HG03139 (cell line): ENCODE results near the gene THEM4.
"Not testable (repeated sequence)": the region's sequence is repeated elsewhere in the genome, so short reads cannot be mapped to it uniquely, and the experiment has no call there.

ENCODE experiments used
- ATAC-seq: cut with Tn5 transposase; IDR thresholded peaks from one replicate; pipeline ENCODE4 v1.9.1; 2021; ENCODE audit not compliant: unreplicated experiment

Gene THEM4

DNA sequence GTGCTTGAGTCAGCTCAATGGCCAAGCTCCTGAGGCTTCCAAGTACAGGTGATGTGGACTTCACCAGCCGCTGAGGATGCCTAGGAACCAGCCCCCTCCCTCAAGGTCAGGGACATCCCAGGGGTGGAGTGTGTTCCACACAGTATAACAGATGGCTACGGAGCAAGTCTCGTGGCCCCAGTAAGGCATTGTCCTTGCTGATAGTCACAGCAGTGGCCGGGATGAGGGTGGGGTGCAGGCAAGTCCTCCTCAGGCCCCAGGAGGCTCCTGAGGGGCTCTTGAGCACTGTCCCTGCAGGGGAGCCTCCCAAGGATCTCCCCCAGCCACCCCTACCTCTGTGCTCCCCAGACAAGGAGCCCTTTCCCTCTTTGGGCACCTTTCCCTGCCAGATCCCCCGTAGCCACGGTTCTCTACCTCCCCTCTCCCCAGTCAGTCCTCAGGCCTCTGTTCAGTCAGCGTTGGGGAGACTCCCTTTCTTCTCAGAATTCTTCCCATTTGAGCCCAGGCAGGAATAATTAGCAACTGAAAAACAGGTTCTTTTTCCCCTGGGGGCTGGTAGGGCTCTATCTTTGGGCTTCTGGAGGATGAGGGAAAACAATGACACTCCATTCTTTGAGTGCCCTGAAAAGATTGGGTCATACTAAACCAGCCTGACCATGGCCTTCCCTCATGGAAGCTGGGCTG lies 48.7 kb downstream of the THEM4 start:
- ATAC-seq = no peak

DNA sequence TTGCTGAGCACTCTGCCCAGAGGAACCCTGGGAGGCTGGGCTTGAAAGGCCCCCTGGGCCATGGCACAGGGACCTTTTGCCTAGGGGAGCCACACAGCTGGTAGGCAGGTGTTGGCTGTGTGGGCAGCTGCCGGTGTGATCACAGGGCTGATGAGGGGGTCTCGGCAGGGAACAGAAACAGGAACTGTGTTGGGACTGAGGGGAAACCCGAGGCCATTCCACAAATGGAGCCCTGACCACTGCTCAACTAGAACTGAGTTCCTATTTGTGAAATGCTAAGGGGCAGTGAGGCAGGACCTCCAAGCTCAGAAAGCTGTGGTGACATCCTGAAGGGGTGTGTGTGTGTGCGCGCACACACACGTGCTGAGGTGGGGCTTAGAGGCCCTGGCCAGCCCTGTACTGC lies 49.4 kb downstream of the THEM4 start:
- ATAC-seq = no peak

DNA sequence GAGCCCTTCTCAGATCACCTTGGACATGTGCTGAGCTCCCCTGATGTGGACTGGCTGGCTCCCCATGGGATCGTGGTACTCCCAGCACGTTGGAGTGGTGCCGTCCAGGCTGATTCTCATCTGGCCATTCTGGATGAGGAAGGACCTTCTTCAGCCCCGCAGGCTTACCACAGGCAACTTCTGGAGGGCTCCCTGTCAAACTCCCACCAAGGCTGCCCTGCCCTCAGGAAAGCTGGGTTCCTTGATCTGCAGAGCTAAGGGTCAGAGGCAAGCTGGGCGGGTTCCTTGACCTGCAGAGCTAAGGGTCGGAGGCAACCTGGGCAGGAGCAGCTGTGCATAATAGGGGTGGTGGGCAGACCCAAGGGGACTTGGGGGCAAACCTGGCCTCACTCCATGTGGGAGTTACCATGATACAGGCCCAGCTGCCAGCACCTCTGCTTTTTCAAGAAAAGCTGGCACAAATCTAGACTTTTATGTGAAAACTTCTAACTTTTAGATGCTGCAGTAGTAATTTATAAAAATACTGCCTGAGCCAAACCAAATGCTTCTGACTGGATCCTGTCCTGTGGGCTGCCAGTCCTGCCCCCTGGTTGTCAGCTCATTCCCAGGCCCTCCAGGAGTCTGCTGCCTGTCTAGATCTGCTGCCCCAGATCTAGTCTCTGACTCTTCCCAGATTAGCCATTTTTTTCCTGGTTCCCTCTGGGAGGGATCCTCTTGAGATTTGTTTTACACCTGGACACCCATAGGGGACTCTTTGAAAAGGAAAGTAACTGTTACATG lies 50.2 kb downstream of the THEM4 start:
- ATAC-seq = no peak

DNA sequence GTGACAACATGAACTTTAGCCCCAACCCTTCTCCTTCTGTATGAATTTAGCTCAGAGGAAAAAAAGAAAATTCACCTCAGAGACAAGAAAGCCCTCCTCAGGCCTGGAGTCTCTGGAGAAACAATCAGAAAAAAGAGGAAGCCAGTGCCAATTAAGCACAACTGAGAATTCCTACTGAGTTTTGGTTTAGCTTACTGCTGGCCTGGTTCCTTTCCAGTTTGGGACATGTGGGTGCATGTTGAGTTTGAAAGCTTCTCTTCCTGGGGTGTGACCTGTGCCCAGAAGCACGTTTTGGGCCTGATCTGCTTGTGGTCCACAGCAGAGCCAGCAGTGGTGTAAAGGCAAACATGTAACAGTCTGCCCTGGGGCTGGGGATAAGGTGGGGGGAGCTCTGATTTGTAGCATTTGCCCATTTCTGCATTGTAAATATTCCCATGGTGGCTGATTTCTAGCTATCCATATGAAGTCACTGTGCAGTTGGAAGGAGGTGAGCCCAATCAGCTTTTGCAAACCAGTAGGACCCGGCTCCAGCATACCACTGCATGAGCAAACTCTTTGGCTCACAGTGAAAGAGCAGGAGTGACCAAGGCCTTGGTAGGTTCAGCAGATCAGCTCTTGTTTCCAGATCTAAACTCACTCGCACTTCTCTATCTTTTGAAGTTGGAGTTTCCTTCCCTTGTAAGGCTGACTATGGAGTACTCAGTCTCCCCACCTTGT lies 51.1 kb downstream of the THEM4 start:
- no peak for ATAC-seq

DNA sequence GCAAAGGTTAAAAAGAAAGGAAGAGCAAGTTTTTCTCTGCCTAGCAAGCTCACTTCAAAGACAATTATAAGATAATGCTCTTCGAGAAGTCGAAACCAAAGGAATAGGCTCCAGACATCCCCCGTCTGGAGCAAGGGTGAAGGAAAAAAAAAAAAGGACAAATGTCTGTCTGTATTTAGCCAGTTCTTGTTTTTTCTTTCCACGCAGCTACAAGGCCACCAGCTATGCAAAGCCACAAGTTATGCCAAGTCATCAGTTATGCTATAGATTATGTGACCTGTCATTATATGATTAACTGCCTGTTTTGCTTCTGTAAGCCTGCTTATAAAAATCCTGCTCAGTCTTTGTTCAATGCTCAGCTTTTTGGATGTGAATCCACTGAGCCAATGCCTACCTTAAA lies 53.4 kb downstream of the THEM4 start:
- no peak for ATAC-seq

DNA sequence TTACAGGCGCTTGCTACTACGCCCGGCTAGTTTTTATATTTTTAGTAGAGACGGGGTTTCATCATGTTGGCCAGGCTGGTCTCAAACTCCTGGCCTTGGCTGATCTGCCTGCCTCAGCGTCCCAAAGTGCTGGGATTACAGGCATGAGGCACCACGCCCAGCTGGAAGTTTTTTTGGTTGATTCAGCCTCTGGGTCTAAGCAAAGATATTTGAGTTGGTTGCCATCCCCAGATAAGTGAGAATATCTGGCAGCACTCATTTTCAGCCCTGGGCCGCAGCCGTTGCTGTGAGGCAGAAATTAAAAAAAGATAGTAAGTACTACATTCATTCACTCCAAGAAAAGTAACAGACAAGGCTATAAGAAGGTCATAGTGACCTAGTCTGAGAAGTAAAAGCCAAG lies 53.8 kb downstream of the THEM4 start:
- ATAC-seq = not testable (repeated sequence)

DNA sequence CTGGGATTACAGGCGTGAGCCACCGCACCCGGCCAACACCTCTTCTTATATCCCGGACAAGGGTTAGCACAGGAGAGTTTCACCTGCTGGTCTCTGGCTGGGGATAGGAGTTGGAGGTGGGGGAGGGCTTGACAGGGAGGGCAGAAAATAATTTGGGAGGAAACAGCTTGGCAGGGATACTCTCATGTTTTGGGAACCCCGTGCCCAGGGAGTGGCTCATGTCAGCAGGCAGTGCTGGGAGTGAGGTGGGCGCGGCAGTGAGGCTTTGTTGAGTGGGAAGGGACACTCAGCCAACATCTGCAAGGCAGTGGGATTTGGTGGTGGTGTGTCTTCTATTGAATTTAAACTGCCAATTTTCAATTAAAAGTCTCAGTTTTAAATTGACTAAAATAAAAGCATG lies 54.7 kb downstream of the THEM4 start:
- ATAC-seq = no peak

DNA sequence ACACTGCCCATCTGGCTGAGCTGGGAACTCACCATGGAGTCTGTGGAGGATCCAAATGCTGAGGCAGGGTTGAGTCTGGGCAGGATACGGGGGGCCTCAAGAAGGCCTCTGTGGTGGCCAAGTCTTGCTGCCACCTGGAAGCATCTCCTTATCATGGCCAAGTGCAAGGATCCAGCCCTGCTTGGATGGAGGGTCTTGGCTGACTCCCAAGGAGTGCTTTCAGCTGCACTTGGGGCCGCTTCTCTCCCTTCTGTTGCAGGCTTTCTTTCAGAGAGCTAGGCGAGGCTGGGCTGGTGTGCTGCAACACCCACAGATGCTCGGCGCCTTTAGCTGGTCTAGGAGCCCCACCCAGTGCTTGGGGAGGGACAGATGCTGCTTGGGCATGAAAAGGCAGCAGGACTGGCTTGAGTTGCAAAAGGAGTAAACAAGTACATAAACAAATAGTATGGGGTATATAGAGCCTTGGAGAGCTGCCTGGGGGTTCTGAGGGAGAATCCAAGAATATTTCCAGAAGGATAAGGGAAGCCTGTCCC lies 55.8 kb downstream of the THEM4 start, which contains the start of gene THEM5:
TSS of gene THEM5 (minus strand) at position 302 of the 533 bp plus-strand sequence. CDS start at position 155, 147 bp downstream.
- no peak for ATAC-seq

DNA sequence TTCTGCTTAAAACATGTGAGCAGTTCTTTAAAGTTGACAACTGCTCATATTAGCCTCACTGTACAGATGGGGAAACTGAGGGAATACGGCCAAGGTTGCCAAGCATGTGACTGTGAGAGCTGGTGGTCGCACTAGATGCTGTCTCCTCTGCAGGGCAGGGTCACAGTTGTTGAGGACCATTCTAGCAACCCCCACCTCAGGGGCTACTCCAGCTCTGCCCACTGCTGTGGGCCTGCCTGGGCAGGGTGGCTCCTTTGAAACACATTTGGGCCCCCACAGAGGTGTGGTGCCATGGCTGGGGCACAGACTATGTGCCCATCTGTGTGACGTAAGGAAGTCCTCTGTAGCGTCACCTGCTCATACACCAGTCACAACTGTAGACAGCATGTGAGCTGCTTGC lies 56.6 kb downstream of the THEM4 start:
- no peak for ATAC-seq

DNA sequence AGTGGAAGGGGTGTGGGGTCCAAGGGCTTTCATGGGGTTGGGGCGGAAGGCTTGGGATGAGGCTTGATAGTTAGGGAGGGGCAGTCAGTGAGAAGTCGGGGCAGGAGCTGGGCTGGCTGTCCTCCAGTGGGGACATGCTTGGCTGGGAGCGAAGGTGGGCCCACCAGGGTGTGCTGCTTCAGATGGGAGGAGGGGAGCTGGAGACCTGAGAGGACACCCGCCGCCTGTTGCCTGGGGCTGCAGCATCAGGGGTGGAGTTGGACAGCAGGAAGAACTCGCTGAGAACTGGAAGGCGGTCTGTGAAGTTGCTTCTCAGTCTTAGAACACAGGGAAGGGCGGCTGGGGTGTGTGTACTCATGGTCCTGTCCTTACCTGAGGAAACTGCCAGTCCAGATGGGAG lies 57.4 kb downstream of the THEM4 start:
- ATAC-seq = no peak

DNA sequence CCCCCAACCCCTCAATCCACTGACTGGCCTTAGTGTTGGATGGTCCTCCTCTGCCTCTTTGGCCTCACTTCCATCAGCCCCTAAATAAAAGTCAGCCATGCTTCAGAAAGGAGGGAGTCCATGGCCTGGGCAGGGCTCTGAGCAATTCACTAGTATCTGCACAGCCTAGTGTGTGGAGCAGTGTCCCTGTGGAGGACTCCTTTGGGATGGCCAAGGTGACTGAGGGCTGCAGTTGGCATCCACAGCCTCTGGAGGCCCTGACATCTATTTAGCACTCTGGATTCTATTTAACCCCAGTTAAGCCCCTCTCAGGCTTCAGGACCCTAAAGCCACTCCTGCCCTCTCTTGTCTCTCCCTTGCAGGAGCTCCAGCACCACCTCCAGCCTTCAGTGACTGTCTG lies 59.4 kb downstream of the THEM4 start:
- no peak for ATAC-seq

DNA sequence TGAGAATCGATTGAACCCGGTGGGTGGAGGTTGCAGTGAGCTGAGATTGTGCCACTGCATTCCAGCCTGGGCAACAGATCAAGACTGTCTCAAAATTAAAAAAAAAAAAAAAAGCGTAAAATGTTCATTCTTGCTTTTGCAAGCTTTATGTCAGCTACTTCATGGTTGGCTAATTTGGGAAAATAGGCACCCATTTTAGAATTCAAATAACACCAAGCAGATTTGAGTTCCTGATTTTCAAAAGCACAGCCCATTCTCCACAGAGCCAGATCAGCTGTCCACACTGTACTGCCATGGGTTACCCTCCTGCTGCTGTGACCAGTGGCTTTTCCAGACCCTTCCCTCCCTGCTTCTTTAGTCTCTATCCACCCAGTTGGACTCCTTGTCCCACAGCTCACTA lies 60.2 kb downstream of the THEM4 start:
- ATAC-seq = no peak

DNA sequence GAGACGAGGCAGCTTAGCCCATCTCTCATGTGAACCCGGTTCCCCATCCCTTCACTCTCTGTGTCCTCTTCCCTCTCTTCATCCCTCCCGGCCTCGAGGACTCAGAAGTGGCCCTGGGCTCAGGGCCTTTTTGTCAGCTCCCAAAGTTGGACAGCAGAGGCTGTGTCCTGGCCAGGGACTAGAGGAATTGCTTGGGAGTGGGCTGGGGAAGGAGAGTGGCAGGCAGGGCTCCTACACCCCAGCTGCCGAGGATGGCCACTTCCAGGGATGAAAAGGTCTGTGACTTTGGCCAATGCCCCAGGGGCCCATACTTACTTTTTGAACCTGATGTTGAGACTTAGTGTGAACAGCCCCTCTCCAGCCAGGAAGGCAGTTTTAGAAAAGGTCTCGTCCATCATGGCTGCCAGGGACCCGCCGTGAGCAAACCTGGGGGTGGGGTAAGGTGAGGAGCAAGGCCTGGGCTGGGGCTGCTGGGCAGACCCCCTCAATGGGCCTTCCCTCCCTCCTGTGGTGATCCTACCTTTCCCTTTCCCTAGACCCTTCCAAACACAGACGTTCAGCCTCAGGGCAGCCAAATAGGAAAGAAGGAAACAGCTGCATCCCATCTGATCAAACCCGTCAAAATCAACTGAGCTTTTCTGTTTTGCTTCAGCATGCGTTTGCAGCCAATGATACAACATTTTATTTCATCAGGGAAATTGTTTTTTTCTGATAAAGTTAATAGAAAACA lies 61.3 kb downstream of the THEM4 start:
- ATAC-seq = no peak

DNA sequence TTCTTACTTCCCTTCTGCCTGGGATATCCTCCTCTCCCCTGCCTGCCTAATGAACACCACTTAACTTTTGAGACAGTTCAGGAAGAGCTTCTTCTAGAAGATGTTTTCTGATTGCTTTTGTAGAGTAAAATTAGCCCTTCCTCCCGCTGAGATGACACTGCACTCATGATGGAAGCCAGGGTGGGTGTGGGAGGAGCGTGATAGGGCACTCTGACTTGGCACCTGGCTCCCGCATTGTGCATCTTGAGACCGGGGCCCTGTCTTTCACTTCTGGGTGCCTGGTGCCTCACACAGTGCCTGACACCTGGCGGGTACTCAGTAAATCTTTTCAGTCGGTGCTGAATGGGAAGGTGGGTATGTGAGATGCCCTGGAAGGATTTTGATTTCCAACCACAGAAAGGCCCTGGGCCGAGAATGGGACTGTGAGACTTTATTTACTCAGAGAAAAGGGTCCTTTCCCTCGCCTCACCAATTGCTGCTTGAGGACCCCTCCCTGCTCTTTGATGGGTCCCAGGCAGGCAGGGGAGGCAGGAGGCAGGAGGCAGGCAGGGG lies 62.5 kb downstream of the THEM4 start:
- no peak for ATAC-seq

DNA sequence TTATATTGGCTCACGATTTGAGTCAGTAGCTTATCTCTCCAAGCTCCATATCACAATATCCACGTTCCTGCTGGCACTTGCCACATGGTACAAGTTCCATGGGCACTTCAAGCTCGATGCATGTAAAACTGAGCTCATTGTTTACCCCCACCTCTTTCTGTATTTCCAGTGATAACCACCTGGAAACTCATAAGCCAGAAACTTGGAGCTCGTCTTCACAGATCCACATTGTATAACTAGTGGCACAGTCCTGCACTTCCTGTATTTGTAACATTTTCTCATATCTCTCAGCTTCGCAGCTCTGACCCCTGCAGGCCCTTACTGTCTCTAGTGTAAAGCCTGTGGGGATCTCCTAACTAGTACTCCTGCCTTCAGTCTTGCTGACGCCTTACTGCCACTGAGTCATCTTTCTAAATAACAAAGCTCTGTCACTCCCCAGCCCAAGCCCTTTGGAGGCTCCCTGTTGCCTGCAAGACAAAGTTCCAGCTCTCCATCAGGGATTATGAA lies 63.2 kb downstream of the THEM4 start:
- ATAC-seq = no peak

DNA sequence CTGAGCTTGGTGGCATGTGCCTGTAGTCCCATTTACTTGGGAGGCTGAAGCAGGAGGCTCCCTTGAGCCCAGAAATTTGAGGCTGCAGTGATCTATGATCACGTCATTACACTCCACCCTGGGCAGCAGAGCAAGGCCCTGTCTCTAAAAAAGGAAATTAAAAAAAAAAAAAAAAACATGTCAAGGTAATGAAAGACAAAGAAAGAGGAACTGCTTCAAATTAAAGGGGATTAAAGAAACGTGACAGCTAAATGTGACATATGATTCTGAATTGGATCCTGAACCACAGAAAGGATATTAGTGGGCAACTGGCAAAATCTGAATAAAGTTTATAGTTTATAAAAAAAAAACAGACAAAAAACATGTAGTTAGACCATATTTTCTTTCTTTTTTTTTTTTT lies 65.9 kb downstream of the THEM4 start:
- ATAC-seq = no peak

DNA sequence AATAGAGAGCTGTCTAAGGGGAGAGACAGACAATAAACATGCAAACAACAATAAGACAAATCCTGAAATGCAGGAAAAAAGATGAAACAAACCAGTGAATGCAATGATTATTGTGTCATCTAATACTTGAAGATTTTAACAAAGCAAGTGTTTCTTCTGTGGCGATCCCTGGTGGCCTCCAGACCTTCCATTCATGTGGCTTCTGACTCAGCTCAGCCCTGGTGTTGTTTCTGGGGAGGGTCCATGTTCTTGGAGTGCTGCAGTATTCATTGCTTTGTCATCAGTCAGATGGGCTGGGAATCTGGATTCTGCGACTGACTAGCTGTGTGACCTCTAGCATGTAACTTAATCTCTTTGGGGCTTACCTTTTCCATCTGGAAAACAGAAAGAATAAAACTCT lies 68.2 kb downstream of the THEM4 start:
- ATAC-seq = no peak

DNA sequence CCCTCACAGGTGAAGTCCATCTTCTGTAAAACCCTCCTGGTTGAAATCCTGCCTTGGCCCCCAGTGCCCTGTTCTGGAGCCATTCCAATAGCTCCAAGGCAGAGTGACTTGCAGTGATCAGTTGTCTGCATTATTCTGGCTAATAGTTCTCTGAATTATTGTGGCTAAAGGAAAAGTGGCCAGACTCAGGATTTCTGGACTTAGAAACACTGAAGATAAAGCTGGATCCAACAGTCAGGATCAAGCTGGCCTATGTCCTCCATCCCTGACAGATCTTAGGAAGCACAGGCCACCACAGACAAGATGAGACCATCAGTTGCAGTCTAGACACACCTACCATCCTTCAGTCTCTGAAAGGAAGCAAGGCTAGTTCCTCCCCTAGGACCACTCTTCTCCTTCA lies 68.9 kb downstream of the THEM4 start:
- no peak for ATAC-seq

DNA sequence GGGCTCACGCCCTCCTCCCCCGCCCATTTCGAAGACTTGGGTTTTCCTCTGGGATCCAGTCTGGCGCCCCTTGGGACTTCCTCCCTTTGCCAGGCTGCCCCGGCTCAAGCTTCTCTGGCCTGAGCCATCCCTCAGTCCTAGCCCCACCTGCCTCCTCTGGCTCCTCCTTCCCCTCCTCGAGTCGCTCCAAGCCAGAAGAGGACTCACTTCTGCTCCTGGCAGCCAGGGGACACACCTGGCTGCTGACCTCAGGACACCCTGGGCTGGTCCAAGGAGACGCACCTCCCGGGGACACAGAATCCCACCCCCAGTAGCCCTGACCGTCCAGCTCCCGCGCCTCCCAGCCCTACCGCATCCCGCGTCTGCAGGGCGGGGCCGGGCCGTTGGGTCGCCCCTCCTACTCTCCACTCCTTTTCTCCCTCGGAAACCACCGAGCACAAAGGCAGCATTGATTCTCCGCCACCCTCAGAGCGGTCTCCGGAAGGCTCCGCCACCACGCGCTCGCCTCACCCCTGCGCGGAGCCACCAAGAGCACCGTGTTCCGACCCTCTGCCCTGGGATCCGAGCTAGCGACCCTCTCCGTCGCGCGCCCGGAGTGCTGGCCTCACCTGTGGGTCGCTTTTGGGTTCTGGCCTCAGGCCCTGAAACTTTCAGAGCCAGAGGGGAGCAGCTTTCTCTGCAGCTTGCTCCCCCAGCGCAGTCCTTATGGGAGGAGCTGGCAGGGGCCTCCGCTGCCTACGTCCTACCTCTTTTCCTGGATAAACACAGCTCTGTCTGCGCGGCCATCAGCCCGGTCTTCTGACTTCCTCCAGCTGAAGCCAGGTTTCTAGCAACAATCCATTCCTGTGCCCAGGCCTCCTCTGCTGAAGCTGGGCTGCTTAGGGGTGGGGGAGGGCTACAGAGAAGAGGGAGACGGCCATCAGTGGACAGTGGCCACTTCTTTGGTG lies 69.6 kb downstream of the THEM4 start, which contains the start of gene C2CD4D:
TSS of gene C2CD4D (minus strand) at position 364 of the 947 bp plus-strand sequence. CDS start 831 bp downstream, outside the sequence.
- no peak for ATAC-seq
